ENCODE results near the gene UBE2D2. TPM values are rescaled to one million over a fixed set of nuclear protein-coding genes. Genes with fewer than 3 reads are reported as not detected.

The UBE2D2 gene
- polyA plus RNA-seq, 1 donor = 125 TPM

DNA sequence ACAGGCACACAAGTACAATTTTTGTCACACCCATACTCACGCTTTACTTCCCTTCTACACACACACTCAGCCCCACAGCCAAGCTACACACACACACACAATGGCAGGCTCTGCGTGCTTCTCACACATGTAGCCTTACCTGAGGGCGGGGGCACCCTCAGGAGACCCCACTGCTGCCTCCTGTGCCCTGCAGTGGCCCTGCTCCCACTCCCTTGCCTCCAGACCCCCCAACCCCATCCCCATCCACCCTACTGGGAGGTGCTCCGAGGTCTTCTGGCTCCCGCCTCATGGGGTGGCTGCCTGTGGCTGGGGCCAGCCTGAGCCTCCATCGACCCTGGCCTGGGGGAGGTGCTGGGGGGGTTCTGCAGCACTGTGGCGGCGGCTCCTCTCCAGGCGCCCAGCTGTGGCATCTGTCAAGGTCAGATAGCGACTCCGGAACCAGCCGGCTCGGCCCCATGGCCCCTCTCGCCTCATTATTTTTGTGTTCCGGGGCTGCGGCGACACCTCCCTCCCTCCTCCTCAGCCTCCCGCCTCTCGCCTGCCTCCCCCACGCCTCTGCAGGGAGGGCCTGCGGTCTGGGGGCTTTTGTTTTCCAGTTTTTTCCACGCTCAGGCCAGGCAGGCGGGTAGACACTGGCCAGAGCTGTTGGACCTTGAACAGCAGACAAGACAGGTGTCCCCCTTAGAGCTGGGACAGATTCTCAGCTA is 108.7 kb downstream of the UBE2D2 start:
- H3K4me3 ChIP-seq (ENCODE audit: low read length) = no peak overlapping the region
- H3K27ac ChIP-seq (ENCODE audit: low read length) = peak overlapping the region; percentile 52
- no peak for DNase-seq
- H3K36me3 ChIP-seq (ENCODE audit: control insufficient read depth, insufficient read depth, low read length) = peaks cover 23% of the 10 kb centered on the region
- peaks cover 51% of the 10 kb centered on the region for H3K4me1 ChIP-seq (ENCODE audit: control insufficient read depth, insufficient read depth, low read length)
- no CpG with 5 or more reads among the region's 23 CpGs for WGBS (ENCODE audit: insufficient coverage, low lambda C conversion rate)
- no peaks in the 10 kb centered on the region for H3K27me3 ChIP-seq (ENCODE audit: control insufficient read depth, insufficient read depth, low read length)
- no peaks in the 10 kb centered on the region for H3K9me3 ChIP-seq (ENCODE audit: control insufficient read depth, low read depth, low read length)

DNA sequence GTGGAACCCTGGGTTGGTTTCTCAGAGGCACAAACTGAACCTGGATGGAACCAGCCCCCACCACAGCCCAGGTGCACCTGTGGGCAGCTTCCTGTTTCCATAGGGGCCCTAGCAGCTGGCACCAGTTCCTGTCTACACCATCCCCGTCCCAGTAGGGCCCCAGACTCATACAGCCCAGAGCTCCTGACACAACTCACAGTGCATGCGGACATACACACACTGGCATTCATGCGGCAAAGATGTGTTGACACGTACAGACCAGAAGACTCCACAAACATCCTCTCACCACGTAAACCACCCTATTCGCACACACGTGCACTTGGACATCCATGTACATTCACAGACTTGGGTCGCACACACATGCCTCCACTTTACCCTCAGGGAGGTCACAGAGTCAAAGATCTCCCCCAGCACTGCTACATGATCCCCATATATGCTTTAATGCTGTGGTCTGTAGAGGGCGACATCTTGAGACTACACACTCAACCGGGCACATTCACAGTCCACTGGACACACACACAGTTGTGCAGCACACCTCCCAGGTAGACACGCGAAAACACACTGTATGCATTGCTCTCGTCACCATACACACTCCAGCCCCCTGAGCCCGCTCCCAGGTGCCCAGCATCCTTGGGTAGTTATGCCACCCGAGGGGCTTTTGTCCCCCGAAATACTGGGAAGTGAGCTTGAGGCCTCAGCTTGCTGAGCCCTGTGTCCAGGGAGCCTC is 109.4 kb downstream of the UBE2D2 start:
- peak in 1 of 2 donors; percentile 46 for DNase-seq
- peak overlapping the region; percentile 52 for H3K27ac ChIP-seq (ENCODE audit: low read length)
- peaks cover 20% of the 10 kb centered on the region for H3K36me3 ChIP-seq (ENCODE audit: control insufficient read depth, insufficient read depth, low read length)
- peaks cover 51% of the 10 kb centered on the region for H3K4me1 ChIP-seq (ENCODE audit: control insufficient read depth, insufficient read depth, low read length)
- H3K27me3 ChIP-seq (ENCODE audit: control insufficient read depth, insufficient read depth, low read length) = no peaks in the 10 kb centered on the region
- no peaks in the 10 kb centered on the region for H3K9me3 ChIP-seq (ENCODE audit: control insufficient read depth, low read depth, low read length)
- no peak overlapping the region for H3K4me3 ChIP-seq (ENCODE audit: low read length)
- no CpG with 5 or more reads among the region's 16 CpGs for WGBS (ENCODE audit: insufficient coverage, low lambda C conversion rate)

DNA sequence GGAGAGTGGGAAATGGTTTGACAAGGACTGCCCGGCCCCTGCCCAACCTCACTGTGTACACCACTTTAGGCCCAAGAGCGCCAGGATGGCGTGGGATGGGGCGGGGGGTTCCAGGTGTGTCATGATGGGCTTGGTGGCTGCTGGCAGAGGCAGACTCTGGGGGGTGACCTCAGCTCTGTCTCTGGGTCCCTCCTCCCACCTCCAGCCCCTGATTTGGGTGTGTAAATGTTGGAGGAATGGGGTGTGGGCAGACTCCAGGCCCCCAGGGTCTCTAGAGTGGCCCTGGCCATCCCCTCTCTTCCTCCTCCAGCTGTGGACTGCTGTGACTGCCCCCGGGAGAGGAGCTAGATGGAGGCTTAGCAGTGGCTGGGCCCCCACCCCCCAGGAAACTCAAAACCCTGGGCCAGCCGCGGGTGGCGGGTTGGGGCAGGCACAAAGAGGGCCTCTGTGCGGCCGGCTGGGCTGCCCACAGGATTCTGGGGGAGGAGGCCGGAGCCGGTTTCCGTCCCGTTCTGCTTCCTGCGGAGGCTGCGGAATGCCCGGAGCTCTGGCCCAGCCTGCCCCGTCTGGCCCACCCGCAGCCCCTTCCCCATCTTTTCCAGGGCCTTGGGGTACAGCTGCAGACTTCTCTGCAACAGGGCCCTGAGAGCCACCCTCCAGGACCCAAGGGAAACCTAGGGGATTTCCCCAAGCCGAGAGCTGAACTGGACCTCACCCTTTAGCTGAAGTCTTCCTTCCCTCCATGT is 110.1 kb downstream of the UBE2D2 start:
- Histone ChIP-seq H3K9me3 (ENCODE audit: control insufficient read depth, low read depth, low read length) (no peaks in the 10 kb centered on the region), H3K36me3 (ENCODE audit: control insufficient read depth, insufficient read depth, low read length) (peaks cover 18% of the 10 kb centered on the region), H3K27ac (ENCODE audit: low read length) (peak overlapping the region; percentile 24), H3K4me1 (ENCODE audit: control insufficient read depth, insufficient read depth, low read length) (peaks cover 48% of the 10 kb centered on the region), H3K27me3 (ENCODE audit: control insufficient read depth, insufficient read depth, low read length) (no peaks in the 10 kb centered on the region), H3K4me3 (ENCODE audit: low read length) (no peak overlapping the region)
- no CpG with 5 or more reads among the region's 20 CpGs for WGBS (ENCODE audit: insufficient coverage, low lambda C conversion rate)
- DNase-seq = no peak

DNA sequence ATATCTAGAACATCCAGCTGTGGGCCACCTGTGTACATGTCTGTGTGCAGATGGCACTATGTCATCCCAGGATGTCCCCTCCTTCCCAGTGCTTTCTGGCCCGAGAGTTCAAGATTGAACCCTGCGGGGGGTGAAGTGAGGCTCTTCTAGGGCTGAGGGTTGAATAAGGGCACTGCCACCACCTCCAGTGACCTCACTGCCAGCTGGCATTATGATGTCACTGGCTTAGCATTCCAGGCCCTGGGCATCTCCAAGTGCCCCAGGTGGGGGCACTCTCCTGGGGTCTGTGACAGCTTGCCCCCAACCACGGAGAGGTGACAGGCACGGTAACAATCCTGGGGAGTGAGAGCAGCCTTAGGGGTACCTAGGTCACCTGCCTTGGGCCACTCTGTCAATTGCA is 114.1 kb downstream of the UBE2D2 start:
- Histone ChIP-seq H3K27me3 (ENCODE audit: control insufficient read depth, insufficient read depth, low read length) (no peaks in the 10 kb centered on the region), H3K4me1 (ENCODE audit: control insufficient read depth, insufficient read depth, low read length) (peaks cover 29% of the 10 kb centered on the region), H3K36me3 (ENCODE audit: control insufficient read depth, insufficient read depth, low read length) (peaks cover 31% of the 10 kb centered on the region), H3K27ac (ENCODE audit: low read length) (no peak overlapping the region), H3K9me3 (ENCODE audit: control insufficient read depth, low read depth, low read length) (no peaks in the 10 kb centered on the region), H3K4me3 (ENCODE audit: low read length) (no peak overlapping the region)
- no peak for DNase-seq
- WGBS (ENCODE audit: insufficient coverage, low lambda C conversion rate) = no CpG with 5 or more reads among the region's 4 CpGs

DNA sequence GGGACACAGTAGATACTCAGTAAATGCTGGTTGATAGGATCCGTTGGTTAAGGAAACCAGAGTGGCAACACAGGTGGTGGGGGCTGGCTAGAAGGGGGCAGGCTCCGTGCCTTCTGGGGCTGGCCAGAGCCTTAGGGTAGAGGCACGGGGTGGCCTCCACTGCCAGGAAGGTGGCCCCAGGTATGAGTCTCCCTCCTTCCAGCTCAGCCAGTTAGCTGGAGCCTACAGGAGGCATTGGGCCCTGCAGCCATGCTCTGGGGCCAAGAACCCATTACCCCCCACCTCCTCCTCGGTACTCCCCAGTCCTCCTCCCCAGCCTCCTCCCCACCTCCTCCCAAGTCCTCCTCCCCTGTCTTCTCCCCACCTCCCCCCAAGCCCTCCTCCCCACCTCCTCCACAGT is 114.7 kb downstream of the UBE2D2 start:
- Histone ChIP-seq H3K27ac (ENCODE audit: low read length) (no peak overlapping the region), H3K4me3 (ENCODE audit: low read length) (no peak overlapping the region), H3K27me3 (ENCODE audit: control insufficient read depth, insufficient read depth, low read length) (no peaks in the 10 kb centered on the region), H3K36me3 (ENCODE audit: control insufficient read depth, insufficient read depth, low read length) (peaks cover 34% of the 10 kb centered on the region), H3K9me3 (ENCODE audit: control insufficient read depth, low read depth, low read length) (no peaks in the 10 kb centered on the region), H3K4me1 (ENCODE audit: control insufficient read depth, insufficient read depth, low read length) (peaks cover 23% of the 10 kb centered on the region)
- WGBS (ENCODE audit: insufficient coverage, low lambda C conversion rate) = 80% methylated on average over 1 of the region's 4 CpGs
- DNase-seq = no peak

DNA sequence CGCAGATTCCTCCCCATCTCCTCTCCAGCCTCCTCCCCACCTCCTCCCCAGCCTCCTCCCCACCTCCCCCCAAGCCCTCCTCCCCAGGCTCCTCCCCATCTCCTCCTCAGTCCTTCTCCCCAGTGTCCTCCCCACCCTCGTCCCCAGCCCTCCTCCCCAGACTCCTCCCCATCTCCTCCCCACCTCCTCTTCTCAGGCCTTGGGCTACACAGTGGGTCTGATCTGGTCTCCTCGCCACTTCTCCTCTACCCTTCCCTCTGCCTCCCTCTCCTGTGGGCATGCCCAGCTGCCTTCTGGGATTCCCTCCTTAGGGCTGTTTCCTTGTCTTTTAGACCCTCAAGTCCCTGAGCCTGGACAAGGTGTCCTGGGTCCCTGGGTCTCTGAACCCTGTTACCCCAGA is 115.3 kb downstream of the UBE2D2 start:
- Histone ChIP-seq H3K4me3 (ENCODE audit: low read length) (no peak overlapping the region), H3K27me3 (ENCODE audit: control insufficient read depth, insufficient read depth, low read length) (no peaks in the 10 kb centered on the region), H3K9me3 (ENCODE audit: control insufficient read depth, low read depth, low read length) (peaks cover 3% of the 10 kb centered on the region), H3K27ac (ENCODE audit: low read length) (no peak overlapping the region), H3K36me3 (ENCODE audit: control insufficient read depth, insufficient read depth, low read length) (peaks cover 34% of the 10 kb centered on the region), H3K4me1 (ENCODE audit: control insufficient read depth, insufficient read depth, low read length) (peaks cover 17% of the 10 kb centered on the region)
- no CpG with 5 or more reads among the region's 3 CpGs for WGBS (ENCODE audit: insufficient coverage, low lambda C conversion rate)
- no peak for DNase-seq

DNA sequence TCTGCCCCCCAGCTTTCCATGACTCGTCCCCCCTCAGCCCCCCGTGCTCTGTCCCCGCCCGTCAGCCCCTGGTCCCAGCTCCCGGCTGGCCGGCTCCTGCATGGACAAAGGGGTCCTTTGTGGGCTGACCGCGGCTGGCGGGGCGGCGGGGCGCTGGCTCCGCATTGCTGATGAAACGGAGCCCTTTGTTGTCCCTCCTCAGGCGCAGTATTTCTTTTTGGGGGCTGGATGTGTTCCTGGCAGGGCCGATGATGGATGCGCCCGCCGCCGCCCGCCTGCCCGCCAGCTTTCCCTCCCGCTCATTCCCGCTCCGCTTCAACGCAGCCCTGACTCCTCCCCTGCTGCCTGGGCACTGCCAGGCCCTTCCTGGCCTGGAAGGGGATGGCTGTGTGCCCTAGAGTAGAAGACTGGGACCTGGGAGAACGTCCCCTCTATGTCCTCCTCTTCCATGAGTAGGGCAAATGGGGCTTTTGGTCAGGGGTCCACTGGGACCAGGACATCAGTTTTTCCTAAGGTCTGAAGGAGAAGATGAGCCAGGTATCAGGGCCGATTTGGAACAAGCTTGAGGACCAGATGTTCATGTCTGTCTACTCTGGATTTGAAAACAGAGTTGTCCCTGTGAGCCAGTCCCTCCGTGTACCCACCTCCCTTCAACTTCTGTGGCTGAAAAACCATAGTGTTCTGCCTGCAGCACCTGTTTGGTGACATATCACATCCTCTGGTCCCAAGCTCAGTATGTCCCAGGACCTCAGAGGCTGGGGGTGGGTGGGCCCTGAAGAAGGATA is 116.0 kb downstream of the UBE2D2 start:
- Histone ChIP-seq H3K4me1 (ENCODE audit: control insufficient read depth, insufficient read depth, low read length) (peaks cover 12% of the 10 kb centered on the region), H3K9me3 (ENCODE audit: control insufficient read depth, low read depth, low read length) (peaks cover 3% of the 10 kb centered on the region), H3K27me3 (ENCODE audit: control insufficient read depth, insufficient read depth, low read length) (no peaks in the 10 kb centered on the region), H3K27ac (ENCODE audit: low read length) (peak overlapping the region; percentile 40), H3K4me3 (ENCODE audit: low read length) (no peak overlapping the region), H3K36me3 (ENCODE audit: control insufficient read depth, insufficient read depth, low read length) (peaks cover 36% of the 10 kb centered on the region)
- no peak for DNase-seq
- WGBS (ENCODE audit: insufficient coverage, low lambda C conversion rate) = no CpG with 5 or more reads among the region's 29 CpGs

Other genes with a start within 250 kb of the UBE2D2 start
- gene PAIP2, start 219.5 kb upstream of the UBE2D2 start, polyA plus RNA-seq = 79.9 TPM
- gene SLC23A1, start 178.0 kb upstream of the UBE2D2 start, polyA plus RNA-seq = 49.8 TPM
- 1.3 TPM for gene MZB1, start 171.4 kb upstream of the UBE2D2 start, polyA plus RNA-seq
- gene PROB1, start 166.2 kb upstream of the UBE2D2 start, polyA plus RNA-seq = 2.1 TPM
- 11.3 TPM for gene SPATA24, start 157.2 kb upstream of the UBE2D2 start, polyA plus RNA-seq
- gene DNAJC18, start 121.8 kb upstream of the UBE2D2 start, polyA plus RNA-seq = 8.7 TPM
- gene ECSCR, start 98.6 kb upstream of the UBE2D2 start, polyA plus RNA-seq = 21.6 TPM
- gene SMIM33, start 90.3 kb upstream of the UBE2D2 start, polyA plus RNA-seq = not detected
- gene STING1, start 78.6 kb upstream of the UBE2D2 start, polyA plus RNA-seq = 19.6 TPM
- gene CXXC5, start 87.0 kb downstream of the UBE2D2 start, polyA plus RNA-seq = 70.3 TPM
- 0.99 TPM for gene PSD2, start 234.5 kb downstream of the UBE2D2 start, polyA plus RNA-seq

Measured in large intestine (tissue), 3 donors.